H1 (cell line): ENCODE results near the gene ADAM20. TPM values are rescaled to one million over a fixed set of nuclear protein-coding genes. Genes with fewer than 3 reads are reported as not detected.

ENCODE experiments used
- CTCF ChIA-PET: fragments of 300-600 bp; sonication (Branson Sonifier 250); formaldehyde crosslinking; loops from one replicate; lab custom pipeline; 2021; ENCODE audit not compliant: partially characterized antibody; lab: Charles Lee
- POLR2A ChIA-PET: fragments of 300-600 bp; sonication (Branson Sonifier 250); formaldehyde crosslinking; loops from one replicate; lab custom pipeline; 2021; ENCODE audit warnings: inconsistent platforms; ENCODE audit not compliant: partially characterized antibody; lab: Charles Lee
- DNase-seq, 2 experiments: peaks; one replicate each; pipeline versions ENCODE4 v3.0.0 to v3.0.0-alpha.2; 2010 to 2022; ENCODE audit warnings: low spot score in 2 of 2, low read depth in 1 of 2, mixed read lengths in 1 of 2
- FAIRE-seq: peaks from 2 replicates; lab custom pipeline; 2011; peaks lifted over from hg19 to GRCh38; lab: Jason Lieb, UNC
- H2AFZ ChIP-seq: 2 replicates; pipeline ENCODE4 v1.8.1; 2012; ENCODE audit warnings: low read length, inconsistent platforms
- H2AK5ac ChIP-seq: 2 replicates; pipeline ENCODE4 v1.6.1; 2013; ENCODE audit warnings: low read depth, low read length
- H2BK120ac ChIP-seq: replicated peaks from 2 replicates; pipeline ENCODE3; 2013; ENCODE audit warnings: low read depth, low read length, inconsistent platforms
- H2BK12ac ChIP-seq: 2 replicates; pipeline ENCODE4 v1.6.1; 2013; ENCODE audit warnings: low read depth, low read length
- H2BK15ac ChIP-seq: 2 replicates; pipeline ENCODE4 v1.6.1; 2013; ENCODE audit warnings: low read length
- H2BK20ac ChIP-seq: 2 replicates; pipeline ENCODE4 v1.6.1; 2013; ENCODE audit warnings: low read length
- H2BK5ac ChIP-seq: 2 replicates; pipeline ENCODE4 v1.6.1; 2013; ENCODE audit warnings: low read depth, low read length
- H3K14ac ChIP-seq: 2 replicates; pipeline ENCODE4 v1.6.1; 2013; ENCODE audit warnings: inconsistent platforms; ENCODE audit not compliant: insufficient read length
- H3K18ac ChIP-seq: 2 replicates; pipeline ENCODE4 v1.6.1; 2013; ENCODE audit warnings: low read length; ENCODE audit errors: extremely low read depth
- H3K23ac ChIP-seq: 2 replicates; pipeline ENCODE4 v1.6.1; 2013; ENCODE audit warnings: inconsistent platforms; ENCODE audit not compliant: insufficient read length
- H3K23me2 ChIP-seq: 2 replicates; pipeline ENCODE4 v1.6.1; 2013; ENCODE audit warnings: low read depth, low read length
- H3K27ac ChIP-seq: 2 replicates; pipeline ENCODE4 v1.6.1; 2011; ENCODE audit warnings: low read depth, low read length, inconsistent platforms
- H3K27me3 ChIP-seq, 4 experiments: replicated peaks in 1 of 4; 1 replicate in 1 of 4; 2 replicates in 3 of 4; pipeline versions ENCODE4 v1.6.1 to v1.8.1; 2011 to 2013; ENCODE audit warnings: low read length in 3 of 4, mild to moderate bottlenecking in 3 of 4, inconsistent platforms in 2 of 4, mixed read lengths in 2 of 4, moderate library complexity in 1 of 4; ENCODE audit not compliant: control insufficient read depth in 3 of 4, insufficient read depth in 3 of 4; ENCODE audit errors: extremely low read depth in 1 of 4
- H3K36me3 ChIP-seq, 4 experiments: 2 replicates each; pipeline versions ENCODE4 v1.6.1 to v1.8.1; 2011 to 2013; ENCODE audit warnings: mild to moderate bottlenecking in 4 of 4, low read length in 3 of 4, moderate library complexity in 2 of 4, control low read depth in 1 of 4, inconsistent platforms in 1 of 4; ENCODE audit not compliant: insufficient read depth in 4 of 4, control insufficient read depth in 2 of 4
- H3K4ac ChIP-seq: replicated peaks from 2 replicates; pipeline ENCODE3; 2013; ENCODE audit warnings: low read length, low read depth, mixed read lengths, inconsistent platforms; ENCODE audit not compliant: insufficient read length
- H3K4me1 ChIP-seq, 4 experiments: replicated peaks in 1 of 4; 1 replicate in 1 of 4; 2 replicates in 3 of 4; pipeline versions ENCODE4 v1.6.1 to v1.8.1; 2011 to 2013; ENCODE audit warnings: low read length in 3 of 4, inconsistent platforms in 2 of 4, mixed read lengths in 1 of 4; ENCODE audit not compliant: insufficient read depth in 4 of 4, control insufficient read depth in 3 of 4
- H3K4me2 ChIP-seq, 2 experiments: 2 replicates each; pipeline versions ENCODE4 v1.6.1 to v1.8.1; 2011 to 2013; ENCODE audit warnings: low read depth in 2 of 2, low read length in 2 of 2, control low read depth in 1 of 2, inconsistent platforms in 1 of 2, mild to moderate bottlenecking in 1 of 2; ENCODE audit not compliant: insufficient read depth in 1 of 2
- H3K4me3 ChIP-seq, 4 experiments: fragments of 200-600, 300-600 bp in 1 of 4; sonication (generic), shearing (Covaris generic), sonication (Bioruptor Twin) in 1 of 4; 2 replicates each; pipeline versions ENCODE4 v1.5.1 to v1.8.1; 2011 to 2016; ENCODE audit warnings: low read length in 4 of 4, low read depth in 3 of 4, control low read depth in 2 of 4, inconsistent platforms in 2 of 4, mild to moderate bottlenecking in 2 of 4, mixed read lengths in 1 of 4, moderate library complexity in 1 of 4; ENCODE audit not compliant: insufficient read depth in 2 of 4; ENCODE audit errors: extremely low read depth in 1 of 4
- H3K56ac ChIP-seq: replicated peaks from 2 replicates; pipeline ENCODE3; 2013; ENCODE audit warnings: low read depth, mild to moderate bottlenecking, mixed read lengths, low read length, inconsistent platforms; ENCODE audit not compliant: insufficient read length
- H3K79me1 ChIP-seq: 2 replicates; pipeline ENCODE4 v1.6.1; 2013; ENCODE audit warnings: low read depth, low read length, control low read depth
- H3K79me2 ChIP-seq, 2 experiments: 2 replicates each; pipeline versions ENCODE4 v1.6.1 to v1.8.1; 2012 to 2013; ENCODE audit warnings: low read length in 2 of 2, mild to moderate bottlenecking in 2 of 2, inconsistent platforms in 1 of 2; ENCODE audit not compliant: insufficient read depth in 2 of 2, control insufficient read depth in 1 of 2
- H3K9ac ChIP-seq, 4 experiments: replicated peaks in 1 of 4; 1 replicate in 1 of 4; 2 replicates in 3 of 4; pipeline versions ENCODE4 v1.6.1 to v1.8.1; 2011 to 2013; ENCODE audit warnings: low read depth in 3 of 4, low read length in 3 of 4, control low read depth in 2 of 4, mild to moderate bottlenecking in 2 of 4, moderate library complexity in 2 of 4, inconsistent platforms in 1 of 4; ENCODE audit errors: extremely low read depth in 1 of 4
- H3K9me3 ChIP-seq, 2 experiments: 2 replicates each; pipeline versions ENCODE4 v1.6.1 to v1.8.1; 2012 to 2013; ENCODE audit warnings: mild to moderate bottlenecking in 2 of 2, moderate library complexity in 2 of 2, control low read depth in 1 of 2, inconsistent platforms in 1 of 2, low read depth in 1 of 2, low read length in 1 of 2, mixed read lengths in 1 of 2; ENCODE audit not compliant: insufficient read depth in 2 of 2
- H4K20me1 ChIP-seq, 2 experiments: replicated peaks in 1 of 2; 2 replicates each; pipeline versions ENCODE3 to v1.8.1; 2011 to 2013; ENCODE audit warnings: inconsistent platforms in 2 of 2, low read length in 2 of 2, mild to moderate bottlenecking in 1 of 2; ENCODE audit not compliant: insufficient read depth in 2 of 2, control insufficient read depth in 1 of 2
- H4K5ac ChIP-seq: 2 replicates; pipeline ENCODE4 v1.6.1; 2013; ENCODE audit warnings: low read length, low read depth, mixed read lengths, inconsistent platforms; ENCODE audit not compliant: insufficient read length
- H4K8ac ChIP-seq: 2 replicates; pipeline ENCODE4 v1.8.0; 2013; ENCODE audit warnings: mild to moderate bottlenecking, moderate library complexity, low read length, inconsistent platforms; ENCODE audit not compliant: insufficient read depth; ENCODE audit errors: extremely low read depth
- H4K91ac ChIP-seq: replicated peaks from 2 replicates; pipeline ENCODE3; 2013; ENCODE audit warnings: low read length, mixed read lengths, inconsistent platforms; ENCODE audit not compliant: insufficient read length
- SP1 ChIP-seq: IDR thresholded peaks from 2 replicates; pipeline ENCODE4 v1.6.1; 2011; ENCODE audit warnings: low read depth, low read length
- WGBS, 2 experiments: shearing (Covaris generic) in 1 of 2; methylation state at CpG; one replicate each; pipeline versions ENCODE4 v1.1.6 to v1.1.7; 2013 to 2015; ENCODE audit warnings: low lambda C conversion rate in 2 of 2, mixed read lengths in 2 of 2, inconsistent platforms in 1 of 2, low coverage in 1 of 2, missing lambda C conversion rate in 1 of 2; ENCODE audit not compliant: insufficient replicate concordance in 2 of 2, insufficient coverage in 1 of 2, insufficient read length in 1 of 2; ENCODE audit errors: extremely low coverage in 1 of 2, missing lambda C conversion rate in 1 of 2; 5-methylcytosine and 5-hydroxymethylcytosine counted together
- polyA plus RNA-seq, 7 experiments: library from polyadenylated mRNA; depleted of rRNA in 3 of 7; stranded (reverse) in 5 of 7; unstranded in 2 of 7; fragments of >200 nt in 5 of 7; fragments of 200-250 nt in 2 of 7; gene quantifications; 1 replicate in 5 of 7; 2 replicates in 1 of 7; 4 replicates in 1 of 7; pipeline versions ENCODE4 v1.2.1 to v1.2.3, GENCODE V29; 2011 to 2013; ENCODE audit warnings: missing spikeins in 2 of 7, mixed read lengths in 2 of 7
- total RNA-seq: library from RNA; stranded (reverse); fragmentation: NEBNext Ultra II Directional; extraction: Animal tissue kit (Norgen Biotek cat#: 25700); gene quantifications from 2 replicates; pipeline ENCODE4 v1.2.1, GENCODE V29; 2021
- TF ChIP-seq, protein P1 (sequence below): IDR thresholded peaks from 2 replicates; pipeline ENCODE4 v1.6.1; 2011; ENCODE audit warnings: low read depth, mild to moderate bottlenecking, low read length; ENCODE audit not compliant: insufficient read depth

ADAM20 gene
- total and polyA plus RNA-seq, 2 of the 8 experiments (the other 6 are each of a cell fraction or from before 2014, with no cell fraction given) = 0.11 to 0.26 TPM

DNA sequence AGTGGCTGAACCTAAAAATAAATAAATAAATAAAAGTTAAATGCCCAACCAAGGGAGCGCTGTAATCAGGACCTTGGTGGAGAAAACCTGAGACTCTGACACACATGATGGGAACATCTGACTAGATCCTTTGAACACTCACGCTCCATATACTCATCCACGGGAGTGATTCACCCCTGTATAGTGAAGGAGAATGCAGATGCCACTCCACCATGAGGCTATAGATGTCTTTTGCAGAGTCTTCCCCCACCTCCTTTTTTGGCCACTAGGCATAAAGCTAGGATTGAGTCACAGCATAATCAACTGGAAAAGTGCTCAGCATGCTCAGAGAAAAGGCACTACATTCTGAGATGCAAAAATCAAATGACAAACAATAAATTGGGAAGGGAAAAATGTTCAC, 19.0 kb downstream of the ADAM20 start:
- no peak overlapping the region for H2BK120ac ChIP-seq
- FAIRE-seq = no peak
- peaks cover 0 to 3% (median under 1%) of the 10 kb centered on the region in 4 experiments; a peak in 2 of 8 replicates for H3K36me3 ChIP-seq
- 88% methylated on average over 3 of the region's 3 CpGs; no CpG with 5 or more reads in 1 of the 2 experiments for WGBS, 2 experiments
- H3K4me1 ChIP-seq = no peaks in the 10 kb centered on the region; a peak in 1 of 7 replicates
- no peaks in the 10 kb centered on the region for H3K23me2 ChIP-seq
- H4K20me1 ChIP-seq = no peaks in the 10 kb centered on the region
- H3K79me1 ChIP-seq = no peaks in the 10 kb centered on the region
- H3K4me3 ChIP-seq = no peak overlapping the region
- DNase-seq = no peak
- H4K5ac ChIP-seq = no peak overlapping the region
- H2BK12ac ChIP-seq = no peak overlapping the region
- no peaks in the 10 kb centered on the region for H3K27me3 ChIP-seq
- no peaks in the 10 kb centered on the region for H3K79me2 ChIP-seq
- no peak overlapping the region for H4K91ac ChIP-seq
- H3K14ac ChIP-seq = no peak overlapping the region
- no peak overlapping the region for H2BK20ac ChIP-seq
- no peak overlapping the region for H4K8ac ChIP-seq
- no peak overlapping the region for H3K27ac ChIP-seq
- H3K23ac ChIP-seq = no peak overlapping the region
- no peak overlapping the region for H3K56ac ChIP-seq
- H2BK5ac ChIP-seq = no peak overlapping the region
- H2AK5ac ChIP-seq = no peak overlapping the region
- CTCF ChIA-PET = no interaction called here
- H3K18ac ChIP-seq = no peak overlapping the region
- no peak for TF ChIP-seq SP1
- TF ChIP-seq, protein P1, sequence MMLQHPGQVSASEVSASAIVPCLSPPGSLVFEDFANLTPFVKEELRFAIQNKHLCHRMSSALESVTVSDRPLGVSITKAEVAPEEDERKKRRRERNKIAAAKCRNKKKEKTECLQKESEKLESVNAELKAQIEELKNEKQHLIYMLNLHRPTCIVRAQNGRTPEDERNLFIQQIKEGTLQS = no peak
- H3K9me3 ChIP-seq = peaks cover 6 to 11% of the 10 kb centered on the region in 2 experiments; a peak in 2 of 4 replicates
- H2BK15ac ChIP-seq = no peak overlapping the region
- no peak overlapping the region for H3K9ac ChIP-seq
- H3K4ac ChIP-seq = no peak overlapping the region
- H3K4me2 ChIP-seq = no peak overlapping the region
- POLR2A ChIA-PET = no interaction called here
- H2AFZ ChIP-seq = no peak overlapping the region
